ENCODE measurements around the gene CALHM4. TPM values are rescaled to one million over a fixed set of nuclear protein-coding genes. Genes with fewer than 3 reads are reported as not detected.
A peak's percentile ranks its signal among the peaks of the same experiment; 100 is the strongest.

CALHM4 gene
- total and polyA plus RNA-seq, 2 experiments from 2014 or later = not detected

- H3K4me2 ChIP-seq (ENCODE audit: unreplicated experiment) = peak overlapping the region; percentile 53
- H2AFZ ChIP-seq = peak overlapping the region; percentile 71
- no peaks in the 10 kb centered on the region for H3K27me3 ChIP-seq (replicated peaks; ENCODE audit: insufficient read depth)
- H3F3A ChIP-seq (ENCODE audit: insufficient read depth) = peaks cover 22% of the 10 kb centered on the region
- peak; percentile 77 for DNase-seq
- no peaks in the 10 kb centered on the region for H3K79me2 ChIP-seq (ENCODE audit: insufficient read depth)
- H3K9ac ChIP-seq = no peak overlapping the region
- H3K4me1 ChIP-seq (ENCODE audit: insufficient read depth) = peaks cover 48% of the 10 kb centered on the region
- H3K27ac ChIP-seq = no peak overlapping the region
- H3K9me2 ChIP-seq (ENCODE audit: insufficient read depth) = no peaks in the 10 kb centered on the region
- peak overlapping the region; percentile 48 for H3K4me3 ChIP-seq
- TF ChIP-seq EZH2 (IDR thresholded peaks at IDR 0.05; ENCODE audit: insufficient read depth, poor library complexity, severe bottlenecking) (no peak), EZH2phosphoT487 (IDR thresholded peaks at IDR 0.05; ENCODE audit: insufficient read depth, low read depth) (no peak)
- in situ Hi-C loops (cut with MboI) = no loop called here
- 32 to 36% methylated on average over 9 of the region's 9 CpGs for WGBS, 2 experiments (ENCODE audit: low coverage in 1 of 2, low lambda C conversion rate in 2 of 2, missing lambda C conversion rate in 2 of 2)
- no peaks in the 10 kb centered on the region for H3K36me3 ChIP-seq (ENCODE audit: low read depth)
- H3K9me3 ChIP-seq (ENCODE audit: low read depth) = no peaks in the 10 kb centered on the region
- no peaks in the 10 kb centered on the region for H4K20me1 ChIP-seq (ENCODE audit: insufficient read depth)
Observed at GRCh38 chr6:116561377-116562018, 7.9 kb downstream of the CALHM4 start.

- no peak for TF ChIP-seq EZH2phosphoT487 (IDR thresholded peaks at IDR 0.05; ENCODE audit: insufficient read depth, low read depth)
- no peak for TF ChIP-seq EZH2 (IDR thresholded peaks at IDR 0.05; ENCODE audit: insufficient read depth, poor library complexity, severe bottlenecking)
Observed at GRCh38 chr6:116562019-116562403, 8.5 kb downstream of the CALHM4 start.

GRCh38 chr6:116562614-116563013 is 9.1 kb downstream of the CALHM4 start:
- no peak overlapping the region; the same call in 1 of the 2 replicates for H2AFZ ChIP-seq
- H3K9me2 ChIP-seq (ENCODE audit: insufficient read depth) = no peaks in the 10 kb centered on the region
- 74 to 84% methylated on average over 3 of the region's 3 CpGs for WGBS, 2 experiments (ENCODE audit: low coverage in 1 of 2, low lambda C conversion rate in 2 of 2, missing lambda C conversion rate in 2 of 2)
- no peaks in the 10 kb centered on the region for H4K20me1 ChIP-seq (ENCODE audit: insufficient read depth)
- in situ Hi-C loops (cut with MboI) = no loop called here
- H3F3A ChIP-seq (ENCODE audit: insufficient read depth) = peaks cover 11% of the 10 kb centered on the region
- DNase-seq = no peak
- H3K9me3 ChIP-seq (ENCODE audit: low read depth) = no peaks in the 10 kb centered on the region
- H3K36me3 ChIP-seq (ENCODE audit: low read depth) = no peaks in the 10 kb centered on the region
- no peaks in the 10 kb centered on the region for H3K27me3 ChIP-seq (replicated peaks; ENCODE audit: insufficient read depth)
- H3K9ac ChIP-seq = no peak overlapping the region
- H3K4me2 ChIP-seq (ENCODE audit: unreplicated experiment) = no peak overlapping the region
- TF ChIP-seq EZH2phosphoT487 (IDR thresholded peaks at IDR 0.05; ENCODE audit: insufficient read depth, low read depth) = no peak
- no peak for TF ChIP-seq EZH2 (IDR thresholded peaks at IDR 0.05; ENCODE audit: insufficient read depth, poor library complexity, severe bottlenecking)
- no peak overlapping the region for H3K4me3 ChIP-seq
- H3K4me1 ChIP-seq (ENCODE audit: insufficient read depth) = peaks cover 37% of the 10 kb centered on the region
- no peaks in the 10 kb centered on the region for H3K79me2 ChIP-seq (ENCODE audit: insufficient read depth)
- H3K27ac ChIP-seq = no peak overlapping the region

More at GRCh38 chr6:116562019-116562403, 8.5 kb downstream of the CALHM4 start:
- no peaks in the 10 kb centered on the region for H3K79me2 ChIP-seq (ENCODE audit: insufficient read depth)
- H3K27me3 ChIP-seq (replicated peaks; ENCODE audit: insufficient read depth) = no peaks in the 10 kb centered on the region
- H3K9ac ChIP-seq = no peak overlapping the region
- no peak overlapping the region for H3K4me2 ChIP-seq (ENCODE audit: unreplicated experiment)
- H3K9me3 ChIP-seq (ENCODE audit: low read depth) = no peaks in the 10 kb centered on the region
- no peaks in the 10 kb centered on the region for H3K9me2 ChIP-seq (ENCODE audit: insufficient read depth)
- H4K20me1 ChIP-seq (ENCODE audit: insufficient read depth) = no peaks in the 10 kb centered on the region
- 81 to 86% methylated on average over 4 of the region's 4 CpGs for WGBS, 2 experiments (ENCODE audit: low coverage in 1 of 2, low lambda C conversion rate in 2 of 2, missing lambda C conversion rate in 2 of 2)
- peaks cover 43% of the 10 kb centered on the region for H3K4me1 ChIP-seq (ENCODE audit: insufficient read depth)
- H3K4me3 ChIP-seq = no peak overlapping the region
- no peak for DNase-seq
- H3F3A ChIP-seq (ENCODE audit: insufficient read depth) = peaks cover 17% of the 10 kb centered on the region
- H2AFZ ChIP-seq = no peak overlapping the region
- no peak overlapping the region for H3K27ac ChIP-seq
- in situ Hi-C loops (cut with MboI) = no loop called here
- H3K36me3 ChIP-seq (ENCODE audit: low read depth) = no peaks in the 10 kb centered on the region

GRCh38 chr6:116563830-116564229 is 10.3 kb downstream of the CALHM4 start:
- Histone ChIP-seq H3K27ac (no peak overlapping the region), H4K20me1 (ENCODE audit: insufficient read depth) (no peaks in the 10 kb centered on the region), H2AFZ (0 out of 2 replicates have a peak overlapping the region, but pooled peaks have one; percentile 77), H3F3A (ENCODE audit: insufficient read depth) (peaks cover 7% of the 10 kb centered on the region), H3K4me3 (no peak overlapping the region), H3K27me3 (replicated peaks; ENCODE audit: insufficient read depth) (no peaks in the 10 kb centered on the region), H3K9ac (no peak overlapping the region), H3K9me2 (ENCODE audit: insufficient read depth) (no peaks in the 10 kb centered on the region), H3K36me3 (ENCODE audit: low read depth) (no peaks in the 10 kb centered on the region), H3K4me1 (ENCODE audit: insufficient read depth) (peaks cover 36% of the 10 kb centered on the region), H3K9me3 (ENCODE audit: low read depth) (no peaks in the 10 kb centered on the region), H3K4me2 (ENCODE audit: unreplicated experiment) (no peak overlapping the region), H3K79me2 (ENCODE audit: insufficient read depth) (no peaks in the 10 kb centered on the region)
- TF ChIP-seq EZH2phosphoT487 (IDR thresholded peaks at IDR 0.05; ENCODE audit: insufficient read depth, low read depth) (no peak), EZH2 (IDR thresholded peaks at IDR 0.05; ENCODE audit: insufficient read depth, poor library complexity, severe bottlenecking) (no peak)
- in situ Hi-C loops (cut with MboI) = no loop called here
- DNase-seq = no peak
- WGBS, 2 experiments (ENCODE audit: low coverage in 1 of 2, low lambda C conversion rate in 2 of 2, missing lambda C conversion rate in 2 of 2) = 92% methylated on average over 7 to 9 of the region's 9 CpGs

Data from GM23248 (cell line).